ENCODE data around the gene ANKRD36. TPM values are rescaled to one million over a fixed set of nuclear protein-coding genes. Genes with fewer than 3 reads are reported as not detected.

Gene ANKRD36
- total and polyA plus RNA-seq, 9 of the 15 experiments (the other 6 are each of a cell fraction or from before 2014, with no cell fraction given): 8.0 to 29.1 (median 15.4) TPM

DNA sequence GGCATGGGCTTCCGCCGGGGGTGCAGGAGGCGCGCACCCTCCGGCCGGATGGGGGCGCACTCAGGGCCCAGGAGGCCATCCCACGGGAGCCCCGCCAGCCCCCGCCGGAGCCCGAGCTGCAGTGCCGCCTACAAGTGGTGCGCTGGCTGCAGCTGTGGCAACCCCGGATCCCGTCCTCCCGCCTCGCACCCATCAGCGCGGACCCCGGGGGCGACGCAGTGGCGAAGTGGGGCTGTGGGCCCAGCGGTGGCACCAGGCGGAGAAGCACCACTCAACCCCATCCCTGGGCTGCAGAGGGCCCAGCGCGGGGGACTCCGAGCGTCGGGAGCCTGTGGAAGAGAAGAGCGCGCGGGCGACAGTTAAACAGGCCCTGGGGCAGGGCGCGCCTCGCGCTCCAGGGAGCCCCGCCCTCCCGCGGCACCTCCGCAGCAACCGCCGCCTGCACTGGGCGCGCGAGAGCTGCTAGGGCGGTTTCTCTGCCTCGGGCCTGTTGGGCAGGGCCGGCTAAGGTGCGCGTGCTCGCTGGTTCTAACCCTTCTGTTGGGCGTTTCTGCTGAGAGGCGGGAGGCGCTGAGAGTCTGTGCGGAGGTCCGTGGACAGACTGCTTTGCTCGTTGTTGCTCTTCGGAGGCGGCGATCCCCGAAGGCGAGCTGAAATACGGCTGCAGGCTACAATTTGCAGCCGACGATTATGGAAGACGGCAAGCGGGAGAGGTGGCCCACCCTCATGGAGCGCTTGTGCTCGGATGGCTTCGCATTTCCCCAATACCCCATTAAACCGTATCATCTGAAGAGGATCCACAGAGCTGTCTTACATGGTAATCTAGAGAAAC, at the start of gene ANKRD36 (continued):
- TF ChIP-seq, protein P1, sequence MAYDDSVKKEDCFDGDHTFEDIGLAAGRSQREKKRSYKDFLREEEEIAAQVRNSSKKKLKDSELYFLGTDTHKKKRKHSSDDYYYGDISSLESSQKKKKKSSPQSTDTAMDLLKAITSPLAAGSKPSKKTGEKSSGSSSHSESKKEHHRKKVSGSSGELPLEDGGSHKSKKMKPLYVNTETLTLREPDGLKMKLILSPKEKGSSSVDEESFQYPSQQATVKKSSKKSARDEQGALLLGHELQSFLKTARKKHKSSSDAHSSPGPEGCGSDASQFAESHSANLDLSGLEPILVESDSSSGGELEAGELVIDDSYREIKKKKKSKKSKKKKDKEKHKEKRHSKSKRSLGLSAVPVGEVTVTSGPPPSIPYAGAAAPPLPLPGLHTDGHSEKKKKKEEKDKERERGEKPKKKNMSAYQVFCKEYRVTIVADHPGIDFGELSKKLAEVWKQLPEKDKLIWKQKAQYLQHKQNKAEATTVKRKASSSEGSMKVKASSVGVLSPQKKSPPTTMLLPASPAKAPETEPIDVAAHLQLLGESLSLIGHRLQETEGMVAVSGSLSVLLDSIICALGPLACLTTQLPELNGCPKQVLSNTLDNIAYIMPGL (CRISPR knock-in tag; IDR thresholded peaks at IDR 0.05): peak; percentile 83; the same call in 1 of the 2 replicates
- TF ChIP-seq SP1 (CRISPR knock-in tag; IDR thresholded peaks at IDR 0.05) (peak; percentile 78; the same call in 1 of the 2 replicates), EGR1 (conservative IDR thresholded peaks at IDR 0.05) (peak; percentile 60), ZNF766 (CRISPR knock-in tag; conservative IDR thresholded peaks at IDR 0.05) (0 out of 2 replicates have a peak, but pooled peaks have one; percentile 25), MAZ (CRISPR knock-in tag; conservative IDR thresholded peaks at IDR 0.05 in 1 of 2, IDR thresholded peaks at IDR 0.05 in 1 of 2) (peak; percentile 91 to 97), TAF1 (IDR thresholded peaks at IDR 0.05; ENCODE audit: control insufficient read depth, extremely low read depth, insufficient read depth, low read length, severe bottlenecking) (peak; percentile 32), POLR2B (IDR thresholded peaks at IDR 0.05; ENCODE audit: low read depth, partially characterized antibody) (peak; percentile 62), ESRRA (IDR thresholded peaks at IDR 0.05; ENCODE audit: borderline replicate concordance, low read depth) (0 out of 2 replicates have a peak, but pooled peaks have one; percentile 21), LCOR (CRISPR knock-in tag; IDR thresholded peaks at IDR 0.05) (peak; percentile 24; the same call in 1 of the 2 replicates), ZNF41 (CRISPR knock-in tag; conservative IDR thresholded peaks at IDR 0.05) (0 out of 2 replicates have a peak, but pooled peaks have one; percentile 34), ZNF75A (CRISPR knock-in tag; IDR thresholded peaks at IDR 0.05) (0 out of 2 replicates have a peak, but pooled peaks have one; percentile 35), ZFX (CRISPR knock-in tag; IDR thresholded peaks at IDR 0.05) (peak; percentile 97), ARID1B (IDR thresholded peaks at IDR 0.05) (peak; percentile 9; the same call in 1 of the 2 replicates), TCF3 (CRISPR knock-in tag; IDR thresholded peaks at IDR 0.05) (peak; percentile 35; the same call in 1 of the 2 replicates)
- TF ChIP-seq, protein P2, sequence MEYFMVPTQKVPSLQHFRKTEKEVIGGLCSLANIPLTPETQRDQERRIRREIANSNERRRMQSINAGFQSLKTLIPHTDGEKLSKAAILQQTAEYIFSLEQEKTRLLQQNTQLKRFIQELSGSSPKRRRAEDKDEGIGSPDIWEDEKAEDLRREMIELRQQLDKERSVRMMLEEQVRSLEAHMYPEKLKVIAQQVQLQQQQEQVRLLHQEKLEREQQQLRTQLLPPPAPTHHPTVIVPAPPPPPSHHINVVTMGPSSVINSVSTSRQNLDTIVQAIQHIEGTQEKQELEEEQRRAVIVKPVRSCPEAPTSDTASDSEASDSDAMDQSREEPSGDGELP (CRISPR knock-in tag; IDR thresholded peaks at IDR 0.05; ENCODE audit: borderline replicate concordance): peak; percentile 69
- TF ChIP-seq, protein P3, sequence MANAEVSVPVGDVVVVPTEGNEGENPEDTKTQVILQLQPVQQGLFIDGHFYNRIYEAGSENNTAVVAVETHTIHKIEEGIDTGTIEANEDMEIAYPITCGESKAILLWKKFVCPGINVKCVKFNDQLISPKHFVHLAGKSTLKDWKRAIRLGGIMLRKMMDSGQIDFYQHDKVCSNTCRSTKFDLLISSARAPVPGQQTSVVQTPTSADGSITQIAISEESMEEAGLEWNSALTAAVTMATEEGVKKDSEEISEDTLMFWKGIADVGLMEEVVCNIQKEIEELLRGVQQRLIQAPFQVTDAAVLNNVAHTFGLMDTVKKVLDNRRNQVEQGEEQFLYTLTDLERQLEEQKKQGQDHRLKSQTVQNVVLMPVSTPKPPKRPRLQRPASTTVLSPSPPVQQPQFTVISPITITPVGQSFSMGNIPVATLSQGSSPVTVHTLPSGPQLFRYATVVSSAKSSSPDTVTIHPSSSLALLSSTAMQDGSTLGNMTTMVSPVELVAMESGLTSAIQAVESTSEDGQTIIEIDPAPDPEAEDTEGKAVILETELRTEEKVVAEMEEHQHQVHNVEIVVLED (CRISPR knock-in tag; IDR thresholded peaks at IDR 0.05): 0 out of 2 replicates have a peak, but pooled peaks have one; percentile 36
- TF ChIP-seq, protein P4, sequence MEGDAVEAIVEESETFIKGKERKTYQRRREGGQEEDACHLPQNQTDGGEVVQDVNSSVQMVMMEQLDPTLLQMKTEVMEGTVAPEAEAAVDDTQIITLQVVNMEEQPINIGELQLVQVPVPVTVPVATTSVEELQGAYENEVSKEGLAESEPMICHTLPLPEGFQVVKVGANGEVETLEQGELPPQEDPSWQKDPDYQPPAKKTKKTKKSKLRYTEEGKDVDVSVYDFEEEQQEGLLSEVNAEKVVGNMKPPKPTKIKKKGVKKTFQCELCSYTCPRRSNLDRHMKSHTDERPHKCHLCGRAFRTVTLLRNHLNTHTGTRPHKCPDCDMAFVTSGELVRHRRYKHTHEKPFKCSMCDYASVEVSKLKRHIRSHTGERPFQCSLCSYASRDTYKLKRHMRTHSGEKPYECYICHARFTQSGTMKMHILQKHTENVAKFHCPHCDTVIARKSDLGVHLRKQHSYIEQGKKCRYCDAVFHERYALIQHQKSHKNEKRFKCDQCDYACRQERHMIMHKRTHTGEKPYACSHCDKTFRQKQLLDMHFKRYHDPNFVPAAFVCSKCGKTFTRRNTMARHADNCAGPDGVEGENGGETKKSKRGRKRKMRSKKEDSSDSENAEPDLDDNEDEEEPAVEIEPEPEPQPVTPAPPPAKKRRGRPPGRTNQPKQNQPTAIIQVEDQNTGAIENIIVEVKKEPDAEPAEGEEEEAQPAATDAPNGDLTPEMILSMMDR (IDR thresholded peaks at IDR 0.05 in 2 of 3, conservative IDR thresholded peaks at IDR 0.05 in 1 of 3; ENCODE audit: insufficient read depth in 2 of 3, low read depth in 1 of 3, low read length in 3 of 3): peak in 2 of 3 experiments; percentile 58 to 79; a peak in 4 of 6 replicates

Data from K562 (cell line).